Type B pancreatic cell (in vitro differentiated cells): ENCODE results near the gene UPP2. TPM values are rescaled to one million over a fixed set of nuclear protein-coding genes. Genes with fewer than 3 reads are reported as not detected.

ENCODE experiments used
- DNase-seq: peaks from one replicate; pipeline ENCODE4 v3.0.0; 2021; ENCODE audit warnings: mixed read lengths; ENCODE audit not compliant: unreplicated experiment; ENCODE audit errors: extremely low spot score
- H3K27ac Mint-ChIP-seq: 2 replicates; pipeline ENCODE4 v1.8.0; 2021; ENCODE audit warnings: mild to moderate bottlenecking, mixed read lengths
- H3K27me3 Mint-ChIP-seq: 2 replicates; pipeline ENCODE4 v1.8.0; 2021; ENCODE audit warnings: mixed read lengths
- H3K36me3 Mint-ChIP-seq: 2 replicates; pipeline ENCODE4 v1.8.0; 2021; ENCODE audit warnings: mixed read lengths
- H3K4me1 Mint-ChIP-seq: one replicate; pipeline ENCODE4 v1.8.0; 2021; ENCODE audit warnings: mixed read lengths; ENCODE audit not compliant: unreplicated experiment
- H3K4me3 Mint-ChIP-seq: 2 replicates; pipeline ENCODE4 v1.8.0; 2021; ENCODE audit warnings: mild to moderate bottlenecking, mixed read lengths
- H3K9me3 Mint-ChIP-seq: 2 replicates; pipeline ENCODE4 v1.8.0; 2021; ENCODE audit warnings: mixed read lengths
- long read RNA-seq: library from polyadenylated mRNA; unstranded; transcript quantifications from one replicate; pipeline ENCODE4 v2.0.0, GENCODE V29; 2020
- total RNA-seq: library from RNA; stranded (reverse); gene quantifications from 2 replicates; pipeline ENCODE4 v1.2.1, GENCODE V29; 2021; ENCODE audit warnings: low replicate concordance
- TF ChIP-seq, protein P1 (sequence below): fragments of 200-600 bp; sonication (generic); conservative IDR thresholded peaks from 2 replicates; pipeline ENCODE4 v1.5.0; 2021; ENCODE audit warnings: antibody characterized with exemption, mild to moderate bottlenecking

The UPP2 gene
- total RNA-seq, result not detected in 2 replicates
- long read RNA-seq, result 0 reads

DNA sequence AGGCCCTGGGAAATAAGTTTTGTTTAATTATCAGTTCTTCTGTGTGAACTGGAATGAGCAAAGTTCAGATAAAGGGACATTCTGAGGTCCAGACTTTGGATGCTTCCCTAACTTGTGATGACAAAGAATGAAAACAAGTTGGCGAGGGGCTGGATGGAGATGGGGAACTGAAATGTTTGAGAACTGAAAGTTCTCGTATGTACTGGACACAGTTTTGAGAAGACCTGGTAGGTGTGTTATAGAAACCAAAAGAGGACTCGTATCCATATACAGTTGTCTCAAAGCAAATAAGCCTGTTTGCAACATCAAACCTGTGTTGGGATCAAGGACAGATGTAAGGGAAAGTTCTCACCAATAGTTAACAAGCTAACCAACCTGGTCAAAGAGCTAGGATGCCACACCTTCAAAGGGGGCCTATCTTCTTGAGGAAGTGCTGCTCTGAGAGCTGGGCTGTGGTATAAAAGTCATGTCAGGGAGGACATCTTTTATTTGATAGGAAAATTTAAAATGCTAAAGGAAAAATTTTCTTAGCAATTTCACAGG is at the start of gene UPP2:
TSS of gene UPP2 (plus strand) at position 493 of the 543 bp plus-strand sequence. CDS start 188 bp downstream, outside the sequence.
- TF ChIP-seq, protein P1, sequence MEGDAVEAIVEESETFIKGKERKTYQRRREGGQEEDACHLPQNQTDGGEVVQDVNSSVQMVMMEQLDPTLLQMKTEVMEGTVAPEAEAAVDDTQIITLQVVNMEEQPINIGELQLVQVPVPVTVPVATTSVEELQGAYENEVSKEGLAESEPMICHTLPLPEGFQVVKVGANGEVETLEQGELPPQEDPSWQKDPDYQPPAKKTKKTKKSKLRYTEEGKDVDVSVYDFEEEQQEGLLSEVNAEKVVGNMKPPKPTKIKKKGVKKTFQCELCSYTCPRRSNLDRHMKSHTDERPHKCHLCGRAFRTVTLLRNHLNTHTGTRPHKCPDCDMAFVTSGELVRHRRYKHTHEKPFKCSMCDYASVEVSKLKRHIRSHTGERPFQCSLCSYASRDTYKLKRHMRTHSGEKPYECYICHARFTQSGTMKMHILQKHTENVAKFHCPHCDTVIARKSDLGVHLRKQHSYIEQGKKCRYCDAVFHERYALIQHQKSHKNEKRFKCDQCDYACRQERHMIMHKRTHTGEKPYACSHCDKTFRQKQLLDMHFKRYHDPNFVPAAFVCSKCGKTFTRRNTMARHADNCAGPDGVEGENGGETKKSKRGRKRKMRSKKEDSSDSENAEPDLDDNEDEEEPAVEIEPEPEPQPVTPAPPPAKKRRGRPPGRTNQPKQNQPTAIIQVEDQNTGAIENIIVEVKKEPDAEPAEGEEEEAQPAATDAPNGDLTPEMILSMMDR, result no peak
- no peaks in the 10 kb centered on the region for H3K4me1 Mint-ChIP-seq
- H3K36me3 Mint-ChIP-seq, result no peaks in the 10 kb centered on the region
- no peak within 1 kb of the TSS for H3K4me3 Mint-ChIP-seq
- no peak for DNase-seq
- no peaks in the 10 kb centered on the region for H3K27me3 Mint-ChIP-seq
- H3K27ac Mint-ChIP-seq, result no peak within 1 kb of the TSS
- H3K9me3 Mint-ChIP-seq, result no peaks in the 10 kb centered on the region

- Mint-ChIP-seq H3K36me3 (no peaks in the 10 kb centered on the region), H3K27me3 (no peaks in the 10 kb centered on the region), H3K27ac (no peak overlapping the region), H3K4me1 (peaks cover 7% of the 10 kb centered on the region), H3K4me3 (no peak overlapping the region), H3K9me3 (no peaks in the 10 kb centered on the region)
- TF ChIP-seq, protein P1, result no peak
- no peak for DNase-seq
Measured at GRCh38 chr2:158052761-158053160, 48.9 kb upstream of the UPP2 start.

DNA sequence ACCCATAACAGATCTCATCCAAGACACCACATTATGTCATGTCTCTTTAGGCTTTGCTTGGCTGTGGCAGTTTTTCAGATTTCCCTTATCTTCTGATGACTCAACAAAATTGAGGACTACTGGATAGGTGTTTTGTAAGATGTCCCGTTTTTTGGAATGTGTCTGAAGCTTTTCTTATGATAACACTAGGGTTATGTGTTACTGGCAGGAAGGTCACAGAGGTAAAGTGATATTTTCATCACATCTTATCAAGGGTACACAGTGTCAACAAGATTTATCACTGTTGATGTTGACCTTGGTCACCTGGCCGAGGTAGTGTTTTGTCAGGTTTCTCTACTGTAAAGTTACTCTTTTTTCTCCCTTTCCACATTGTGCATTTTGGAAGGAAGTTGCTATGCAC is 44.8 kb upstream of the UPP2 start:
- H3K27ac Mint-ChIP-seq, result no peak overlapping the region
- no peak overlapping the region for H3K4me3 Mint-ChIP-seq
- H3K4me1 Mint-ChIP-seq, result peaks cover 17% of the 10 kb centered on the region
- no peaks in the 10 kb centered on the region for H3K27me3 Mint-ChIP-seq
- H3K9me3 Mint-ChIP-seq, result no peaks in the 10 kb centered on the region
- no peaks in the 10 kb centered on the region for H3K36me3 Mint-ChIP-seq
- no peak for DNase-seq
- TF ChIP-seq, protein P1, result no peak

- Mint-ChIP-seq H3K27ac (no peak overlapping the region), H3K4me1 (peaks cover 17% of the 10 kb centered on the region)
- TF ChIP-seq, protein P1, result no peak
Measured at GRCh38 chr2:158060160-158060834, 41.4 kb upstream of the UPP2 start.

DNA sequence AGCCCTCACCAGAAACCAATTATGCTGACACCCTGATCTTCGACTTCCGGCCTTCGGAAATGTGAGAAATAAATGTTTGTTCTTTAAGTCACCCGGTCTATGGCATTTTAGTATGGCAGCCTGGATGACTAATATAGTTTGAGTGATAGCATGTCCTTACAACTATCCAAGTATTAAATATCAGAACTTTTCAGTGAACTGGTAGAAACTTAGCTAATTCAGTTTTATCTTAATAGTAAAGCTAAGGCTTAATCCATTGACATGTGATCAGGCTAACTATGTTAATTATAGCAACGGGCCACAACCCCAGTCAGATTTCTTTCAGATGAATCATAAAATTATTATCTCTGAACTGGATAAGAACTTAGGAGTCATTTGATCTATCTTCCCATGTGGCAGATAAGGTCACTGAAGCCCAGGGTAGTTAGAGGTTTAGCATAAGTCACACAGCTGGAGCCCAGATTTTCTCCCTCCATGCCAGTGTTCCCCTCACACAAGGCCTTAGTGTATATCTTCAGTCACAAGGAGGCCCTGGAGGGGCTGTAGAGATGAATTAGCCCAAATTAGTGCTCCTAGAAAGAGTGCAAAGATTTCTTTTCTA is 40.7 kb upstream of the UPP2 start:
- DNase-seq, result no peak
- TF ChIP-seq, protein P1, result no peak
- Mint-ChIP-seq H3K27me3 (no peaks in the 10 kb centered on the region), H3K27ac (no peak overlapping the region), H3K9me3 (no peaks in the 10 kb centered on the region), H3K36me3 (no peaks in the 10 kb centered on the region), H3K4me1 (peaks cover 17% of the 10 kb centered on the region), H3K4me3 (no peak overlapping the region)

More at GRCh38 chr2:158060160-158060834, 41.4 kb upstream of the UPP2 start:
- Mint-ChIP-seq H3K36me3 (no peaks in the 10 kb centered on the region), H3K27me3 (no peaks in the 10 kb centered on the region), H3K4me3 (no peak overlapping the region), H3K9me3 (no peaks in the 10 kb centered on the region)
- no peak for DNase-seq
